ENCODE data around the gene FITM1.

Gene FITM1

DNA sequence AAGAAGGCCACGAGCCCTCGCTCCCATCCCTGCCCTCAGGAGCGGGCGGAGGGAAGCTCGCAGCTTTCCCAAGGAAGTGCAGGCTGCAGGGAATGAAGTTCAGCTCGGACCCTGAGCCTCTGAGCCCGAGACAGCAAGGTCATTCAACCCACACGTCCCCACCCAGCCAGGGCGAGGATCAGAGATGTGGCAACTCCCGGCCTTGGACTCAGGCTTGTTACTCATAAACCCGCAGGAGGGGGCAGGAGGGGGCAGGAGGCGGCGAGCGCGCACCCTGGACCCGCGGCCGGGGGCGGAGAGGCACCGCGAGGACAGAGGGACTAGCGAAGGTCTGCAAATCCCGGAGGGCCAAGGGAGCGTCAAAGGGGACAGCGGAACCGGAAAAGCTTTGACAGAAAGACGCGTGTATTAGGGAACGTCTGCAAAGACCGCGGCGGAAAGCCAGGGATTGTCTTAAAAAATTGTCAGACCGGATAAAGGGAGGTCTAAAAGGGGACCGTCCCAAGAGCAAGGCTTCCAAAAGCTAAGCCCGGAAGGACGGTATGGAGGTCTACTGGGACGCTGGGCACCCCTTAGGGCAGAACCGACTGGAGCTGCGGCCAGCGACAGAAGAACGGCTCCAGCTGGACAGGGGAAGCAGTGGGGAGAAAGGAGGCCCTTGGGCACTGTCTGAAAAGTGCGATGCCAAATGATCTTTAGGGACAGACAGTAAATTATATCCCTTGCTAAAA, 16.5 kb upstream of the FITM1 start (continued):
- TF ChIP-seq ZNF560 (tag by site-specific recombination; IDR thresholded peaks at IDR 0.05; ENCODE audit: borderline replicate concordance) (no peak), KLF8 (tag by site-specific recombination; IDR thresholded peaks at IDR 0.05) (no peak), ZNF10 (tag by site-specific recombination; IDR thresholded peaks at IDR 0.05) (no peak), ZNF558 (tag by site-specific recombination; IDR thresholded peaks at IDR 0.05) (peak; percentile 52; the same call in 1 of the 2 replicates), ZNF501 (tag by site-specific recombination; IDR thresholded peaks at IDR 0.05) (0 out of 2 replicates have a peak, but pooled peaks have one; percentile 38), ZIC2 (tag by site-specific recombination; IDR thresholded peaks at IDR 0.05) (peak; percentile 78), ZNF610 (tag by site-specific recombination; IDR thresholded peaks at IDR 0.05; ENCODE audit: borderline replicate concordance) (peak; percentile 61; the same call in 1 of the 2 replicates), ZNF335 (tag by site-specific recombination; conservative IDR thresholded peaks at IDR 0.05) (peak; percentile 87), ZFHX2 (tag by site-specific recombination; conservative IDR thresholded peaks at IDR 0.05) (peak; percentile 79), ZBTB8A (tag by site-specific recombination; IDR thresholded peaks at IDR 0.05) (0 out of 2 replicates have a peak, but pooled peaks have one; percentile 38), ZNF777 (tag by site-specific recombination; IDR thresholded peaks at IDR 0.05; ENCODE audit: borderline replicate concordance) (no peak), KLF16 (tag by site-specific recombination; IDR thresholded peaks at IDR 0.05) (0 out of 2 replicates have a peak, but pooled peaks have one; percentile 27), ZNF561 (tag by site-specific recombination; IDR thresholded peaks at IDR 0.05; ENCODE audit: borderline replicate concordance) (0 out of 2 replicates have a peak, but pooled peaks have one; percentile 33), ZNF423 (tag by site-specific recombination; IDR thresholded peaks at IDR 0.05) (peak; percentile 87)
- TF ChIP-seq, protein P1, sequence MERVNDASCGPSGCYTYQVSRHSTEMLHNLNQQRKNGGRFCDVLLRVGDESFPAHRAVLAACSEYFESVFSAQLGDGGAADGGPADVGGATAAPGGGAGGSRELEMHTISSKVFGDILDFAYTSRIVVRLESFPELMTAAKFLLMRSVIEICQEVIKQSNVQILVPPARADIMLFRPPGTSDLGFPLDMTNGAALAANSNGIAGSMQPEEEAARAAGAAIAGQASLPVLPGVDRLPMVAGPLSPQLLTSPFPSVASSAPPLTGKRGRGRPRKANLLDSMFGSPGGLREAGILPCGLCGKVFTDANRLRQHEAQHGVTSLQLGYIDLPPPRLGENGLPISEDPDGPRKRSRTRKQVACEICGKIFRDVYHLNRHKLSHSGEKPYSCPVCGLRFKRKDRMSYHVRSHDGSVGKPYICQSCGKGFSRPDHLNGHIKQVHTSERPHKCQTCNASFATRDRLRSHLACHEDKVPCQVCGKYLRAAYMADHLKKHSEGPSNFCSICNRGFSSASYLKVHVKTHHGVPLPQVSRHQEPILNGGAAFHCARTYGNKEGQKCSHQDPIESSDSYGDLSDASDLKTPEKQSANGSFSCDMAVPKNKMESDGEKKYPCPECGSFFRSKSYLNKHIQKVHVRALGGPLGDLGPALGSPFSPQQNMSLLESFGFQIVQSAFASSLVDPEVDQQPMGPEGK (tag by site-specific recombination; IDR thresholded peaks at IDR 0.05) = peak; percentile 94
- TF ChIP-seq, protein P2, sequence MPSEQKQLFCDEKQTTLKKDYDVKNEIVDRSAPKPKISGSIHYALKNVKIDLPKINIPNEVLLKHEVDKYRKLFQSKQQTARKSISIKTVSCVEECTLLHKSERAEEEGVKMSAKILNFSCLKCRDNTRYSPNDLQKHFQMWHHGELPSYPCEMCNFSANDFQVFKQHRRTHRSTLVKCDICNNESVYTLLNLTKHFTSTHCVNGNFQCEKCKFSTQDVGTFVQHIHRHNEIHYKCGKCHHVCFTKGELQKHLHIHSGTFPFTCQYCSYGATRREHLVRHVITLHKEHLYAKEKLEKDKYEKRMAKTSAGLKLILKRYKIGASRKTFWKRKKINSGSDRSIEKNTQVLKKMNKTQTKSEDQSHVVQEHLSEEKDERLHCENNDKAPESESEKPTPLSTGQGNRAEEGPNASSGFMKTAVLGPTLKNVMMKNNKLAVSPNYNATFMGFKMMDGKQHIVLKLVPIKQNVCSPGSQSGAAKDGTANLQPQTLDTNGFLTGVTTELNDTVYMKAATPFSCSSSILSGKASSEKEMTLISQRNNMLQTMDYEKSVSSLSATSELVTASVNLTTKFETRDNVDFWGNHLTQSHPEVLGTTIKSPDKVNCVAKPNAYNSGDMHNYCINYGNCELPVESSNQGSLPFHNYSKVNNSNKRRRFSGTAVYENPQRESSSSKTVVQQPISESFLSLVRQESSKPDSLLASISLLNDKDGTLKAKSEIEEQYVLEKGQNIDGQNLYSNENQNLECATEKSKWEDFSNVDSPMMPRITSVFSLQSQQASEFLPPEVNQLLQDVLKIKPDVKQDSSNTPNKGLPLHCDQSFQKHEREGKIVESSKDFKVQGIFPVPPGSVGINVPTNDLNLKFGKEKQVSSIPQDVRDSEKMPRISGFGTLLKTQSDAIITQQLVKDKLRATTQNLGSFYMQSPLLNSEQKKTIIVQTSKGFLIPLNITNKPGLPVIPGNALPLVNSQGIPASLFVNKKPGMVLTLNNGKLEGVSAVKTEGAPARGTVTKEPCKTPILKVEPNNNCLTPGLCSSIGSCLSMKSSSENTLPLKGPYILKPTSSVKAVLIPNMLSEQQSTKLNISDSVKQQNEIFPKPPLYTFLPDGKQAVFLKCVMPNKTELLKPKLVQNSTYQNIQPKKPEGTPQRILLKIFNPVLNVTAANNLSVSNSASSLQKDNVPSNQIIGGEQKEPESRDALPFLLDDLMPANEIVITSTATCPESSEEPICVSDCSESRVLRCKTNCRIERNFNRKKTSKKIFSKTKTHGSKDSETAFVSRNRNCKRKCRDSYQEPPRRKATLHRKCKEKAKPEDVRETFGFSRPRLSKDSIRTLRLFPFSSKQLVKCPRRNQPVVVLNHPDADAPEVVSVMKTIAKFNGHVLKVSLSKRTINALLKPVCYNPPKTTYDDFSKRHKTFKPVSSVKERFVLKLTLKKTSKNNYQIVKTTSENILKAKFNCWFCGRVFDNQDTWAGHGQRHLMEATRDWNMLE (tag by site-specific recombination; conservative IDR thresholded peaks at IDR 0.05; ENCODE audit: low read depth) = peak; percentile 53; the same call in 1 of the 2 replicates
- TF ChIP-seq, protein P3, sequence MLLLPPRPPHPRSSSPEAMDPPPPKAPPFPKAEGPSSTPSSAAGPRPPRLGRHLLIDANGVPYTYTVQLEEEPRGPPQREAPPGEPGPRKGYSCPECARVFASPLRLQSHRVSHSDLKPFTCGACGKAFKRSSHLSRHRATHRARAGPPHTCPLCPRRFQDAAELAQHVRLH (tag by site-specific recombination; IDR thresholded peaks at IDR 0.05) = peak; percentile 52; the same call in 1 of the 2 replicates
- TF ChIP-seq, protein P4, sequence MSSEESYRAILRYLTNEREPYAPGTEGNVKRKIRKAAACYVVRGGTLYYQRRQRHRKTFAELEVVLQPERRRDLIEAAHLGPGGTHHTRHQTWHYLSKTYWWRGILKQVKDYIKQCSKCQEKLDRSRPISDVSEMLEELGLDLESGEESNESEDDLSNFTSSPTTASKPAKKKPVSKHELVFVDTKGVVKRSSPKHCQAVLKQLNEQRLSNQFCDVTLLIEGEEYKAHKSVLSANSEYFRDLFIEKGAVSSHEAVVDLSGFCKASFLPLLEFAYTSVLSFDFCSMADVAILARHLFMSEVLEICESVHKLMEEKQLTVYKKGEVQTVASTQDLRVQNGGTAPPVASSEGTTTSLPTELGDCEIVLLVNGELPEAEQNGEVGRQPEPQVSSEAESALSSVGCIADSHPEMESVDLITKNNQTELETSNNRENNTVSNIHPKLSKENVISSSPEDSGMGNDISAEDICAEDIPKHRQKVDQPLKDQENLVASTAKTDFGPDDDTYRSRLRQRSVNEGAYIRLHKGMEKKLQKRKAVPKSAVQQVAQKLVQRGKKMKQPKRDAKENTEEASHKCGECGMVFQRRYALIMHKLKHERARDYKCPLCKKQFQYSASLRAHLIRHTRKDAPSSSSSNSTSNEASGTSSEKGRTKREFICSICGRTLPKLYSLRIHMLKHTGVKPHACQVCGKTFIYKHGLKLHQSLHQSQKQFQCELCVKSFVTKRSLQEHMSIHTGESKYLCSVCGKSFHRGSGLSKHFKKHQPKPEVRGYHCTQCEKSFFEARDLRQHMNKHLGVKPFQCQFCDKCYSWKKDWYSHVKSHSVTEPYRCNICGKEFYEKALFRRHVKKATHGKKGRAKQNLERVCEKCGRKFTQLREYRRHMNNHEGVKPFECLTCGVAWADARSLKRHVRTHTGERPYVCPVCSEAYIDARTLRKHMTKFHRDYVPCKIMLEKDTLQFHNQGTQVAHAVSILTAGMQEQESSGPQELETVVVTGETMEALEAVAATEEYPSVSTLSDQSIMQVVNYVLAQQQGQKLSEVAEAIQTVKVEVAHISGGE (tag by site-specific recombination; conservative IDR thresholded peaks at IDR 0.05; ENCODE audit: low read depth) = peak; percentile 82
- TF ChIP-seq, protein P5, sequence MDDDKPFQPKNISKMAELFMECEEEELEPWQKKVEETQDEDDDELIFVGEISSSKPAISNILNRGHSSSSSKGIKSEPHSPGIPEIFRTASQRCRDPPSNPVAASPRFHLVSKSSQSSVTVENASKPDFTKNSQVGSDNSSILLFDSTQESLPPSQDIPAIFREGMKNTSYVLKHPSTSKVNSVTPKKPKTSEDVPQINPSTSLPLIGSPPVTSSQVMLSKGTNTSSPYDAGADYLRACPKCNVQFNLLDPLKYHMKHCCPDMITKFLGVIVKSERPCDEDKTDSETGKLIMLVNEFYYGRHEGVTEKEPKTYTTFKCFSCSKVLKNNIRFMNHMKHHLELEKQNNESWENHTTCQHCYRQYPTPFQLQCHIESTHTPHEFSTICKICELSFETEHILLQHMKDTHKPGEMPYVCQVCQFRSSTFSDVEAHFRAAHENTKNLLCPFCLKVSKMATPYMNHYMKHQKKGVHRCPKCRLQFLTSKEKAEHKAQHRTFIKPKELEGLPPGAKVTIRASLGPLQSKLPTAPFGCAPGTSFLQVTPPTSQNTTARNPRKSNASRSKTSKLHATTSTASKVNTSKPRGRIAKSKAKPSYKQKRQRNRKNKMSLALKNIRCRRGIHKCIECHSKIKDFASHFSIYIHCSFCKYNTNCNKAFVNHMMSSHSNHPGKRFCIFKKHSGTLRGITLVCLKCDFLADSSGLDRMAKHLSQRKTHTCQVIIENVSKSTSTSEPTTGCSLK (tag by site-specific recombination; IDR thresholded peaks at IDR 0.05) = no peak
- TF ChIP-seq, protein P6, sequence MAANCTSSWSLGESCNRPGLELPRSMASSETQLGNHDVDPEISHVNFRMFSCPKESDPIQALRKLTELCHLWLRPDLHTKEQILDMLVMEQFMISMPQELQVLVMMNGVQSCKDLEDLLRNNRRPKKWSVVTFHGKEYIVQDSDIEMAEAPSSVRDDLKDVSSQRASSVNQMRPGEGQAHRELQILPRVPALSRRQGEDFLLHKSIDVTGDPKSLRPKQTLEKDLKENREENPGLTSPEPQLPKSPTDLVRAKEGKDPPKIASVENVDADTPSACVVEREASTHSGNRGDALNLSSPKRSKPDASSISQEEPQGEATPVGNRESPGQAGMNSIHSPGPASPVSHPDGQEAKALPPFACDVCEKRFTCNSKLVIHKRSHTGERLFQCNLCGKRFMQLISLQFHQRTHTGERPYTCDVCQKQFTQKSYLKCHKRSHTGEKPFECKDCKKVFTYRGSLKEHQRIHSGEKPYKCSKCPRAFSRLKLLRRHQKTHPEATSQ (tag by site-specific recombination; IDR thresholded peaks at IDR 0.05) = no peak

Measured in HEK293 (cell line).